Coronary artery (tissue), 2 donors: ENCODE measurements around the gene PHYKPL.
A peak's percentile ranks its signal among the peaks of the same experiment; 100 is the strongest.

Source experiments
- DNase-seq: peaks from one replicate; pipeline ENCODE4 v3.0.0-alpha.2; 2017; ENCODE audit warnings: low spot score
- H3K27ac ChIP-seq, 2 donors: fragments of 200-600 bp; sonication (generic); one replicate each; pipeline ENCODE4 v1.5.1; 2016 to 2019
- H3K4me3 ChIP-seq: fragments of 200-600 bp; sonication (generic); 2 replicates; pipeline ENCODE4 v1.5.1; 2016; ENCODE audit warnings: mild to moderate bottlenecking, moderate library complexity
- TF ChIP-seq, protein P1 (sequence below): fragments of 200-600 bp; sonication (generic); IDR thresholded peaks from one replicate; pipeline ENCODE4 v1.5.1; 2019; ENCODE audit warnings: antibody characterized with exemption

PHYKPL gene

DNA sequence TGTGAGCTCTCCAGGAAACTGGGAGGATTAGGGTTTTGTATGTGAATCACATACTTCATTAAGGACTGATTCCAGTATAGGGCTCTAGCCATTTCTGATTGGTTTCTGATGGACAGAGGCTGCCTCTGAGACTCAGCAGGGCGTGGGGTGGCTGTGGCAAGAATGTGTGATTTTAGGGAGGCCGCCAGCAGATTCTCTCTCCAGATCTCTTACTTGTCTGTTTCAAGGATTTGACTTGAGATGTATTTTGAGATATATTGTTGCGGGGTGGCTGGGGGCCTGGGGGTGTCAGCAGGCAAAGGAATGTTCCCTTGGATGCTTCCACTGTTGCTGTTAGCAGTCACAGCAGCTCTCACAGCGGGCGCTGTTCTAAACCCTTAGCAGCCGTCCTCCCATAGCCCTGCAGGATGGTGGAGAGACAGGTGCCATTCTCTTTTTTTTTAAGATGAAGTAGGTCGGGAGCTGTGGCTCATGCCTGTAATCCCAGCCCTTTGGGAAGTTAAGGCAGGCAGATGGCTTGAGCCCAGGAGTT, 36.3 kb downstream of the PHYKPL start:
- H3K27ac ChIP-seq: no peak overlapping the region
- no peak overlapping the region for H3K4me3 ChIP-seq
- DNase-seq: peak; percentile 45
- TF ChIP-seq, protein P1, sequence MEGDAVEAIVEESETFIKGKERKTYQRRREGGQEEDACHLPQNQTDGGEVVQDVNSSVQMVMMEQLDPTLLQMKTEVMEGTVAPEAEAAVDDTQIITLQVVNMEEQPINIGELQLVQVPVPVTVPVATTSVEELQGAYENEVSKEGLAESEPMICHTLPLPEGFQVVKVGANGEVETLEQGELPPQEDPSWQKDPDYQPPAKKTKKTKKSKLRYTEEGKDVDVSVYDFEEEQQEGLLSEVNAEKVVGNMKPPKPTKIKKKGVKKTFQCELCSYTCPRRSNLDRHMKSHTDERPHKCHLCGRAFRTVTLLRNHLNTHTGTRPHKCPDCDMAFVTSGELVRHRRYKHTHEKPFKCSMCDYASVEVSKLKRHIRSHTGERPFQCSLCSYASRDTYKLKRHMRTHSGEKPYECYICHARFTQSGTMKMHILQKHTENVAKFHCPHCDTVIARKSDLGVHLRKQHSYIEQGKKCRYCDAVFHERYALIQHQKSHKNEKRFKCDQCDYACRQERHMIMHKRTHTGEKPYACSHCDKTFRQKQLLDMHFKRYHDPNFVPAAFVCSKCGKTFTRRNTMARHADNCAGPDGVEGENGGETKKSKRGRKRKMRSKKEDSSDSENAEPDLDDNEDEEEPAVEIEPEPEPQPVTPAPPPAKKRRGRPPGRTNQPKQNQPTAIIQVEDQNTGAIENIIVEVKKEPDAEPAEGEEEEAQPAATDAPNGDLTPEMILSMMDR: no peak

DNA sequence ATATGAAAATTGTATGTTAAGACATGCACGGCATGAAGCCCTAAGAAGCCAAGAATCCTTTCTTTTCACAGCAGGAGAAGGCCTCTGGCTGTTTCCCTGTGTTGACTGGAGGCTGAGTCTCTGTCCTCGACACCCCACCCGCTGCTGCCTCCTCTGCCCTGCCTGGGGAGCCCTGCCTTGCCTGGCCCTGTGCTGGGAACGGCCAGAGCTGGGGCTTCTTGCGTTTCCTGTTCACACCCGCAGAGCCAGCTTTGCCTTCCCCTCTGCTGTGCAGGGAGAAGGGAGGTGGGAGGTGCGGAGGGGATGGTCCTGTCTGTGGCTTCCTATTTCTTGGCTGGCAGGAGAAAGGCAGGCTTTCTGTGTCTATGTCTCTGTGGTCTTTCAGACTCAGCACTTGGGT, 38.6 kb downstream of the PHYKPL start:
- Histone ChIP-seq H3K4me3 (no peak overlapping the region), H3K27ac (no peak overlapping the region)
- DNase-seq: no peak
- TF ChIP-seq, protein P1: no peak

DNA sequence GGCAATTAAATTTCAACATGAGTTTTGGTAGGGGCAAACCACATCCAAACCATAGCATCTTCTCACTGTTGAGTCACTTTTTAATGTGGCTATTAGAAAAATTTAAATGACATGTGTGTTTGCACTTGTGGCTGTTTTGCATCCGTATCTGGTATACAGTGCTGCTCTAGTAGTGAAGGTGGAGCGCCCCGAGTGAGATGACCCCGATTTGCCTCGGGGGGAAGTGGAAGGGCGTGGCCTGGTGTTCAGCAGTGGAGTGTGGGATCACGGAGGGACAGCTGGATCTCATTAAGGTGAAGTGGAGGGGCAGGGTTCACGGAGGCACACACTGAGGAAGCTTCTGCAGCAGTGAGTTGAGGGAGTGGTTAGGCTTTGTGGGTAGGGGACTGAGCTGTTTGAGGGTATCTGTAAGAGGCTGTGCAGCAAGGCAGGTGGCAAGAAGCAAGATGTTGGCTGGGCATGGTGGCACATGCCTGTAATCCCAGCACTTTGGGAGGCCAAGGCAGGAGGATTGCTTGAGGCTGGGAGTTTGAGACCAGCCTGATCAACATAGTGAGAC, 39.3 kb downstream of the PHYKPL start:
- TF ChIP-seq, protein P1: no peak
- Histone ChIP-seq H3K4me3 (no peak overlapping the region), H3K27ac (no peak overlapping the region)
- no peak for DNase-seq

DNA sequence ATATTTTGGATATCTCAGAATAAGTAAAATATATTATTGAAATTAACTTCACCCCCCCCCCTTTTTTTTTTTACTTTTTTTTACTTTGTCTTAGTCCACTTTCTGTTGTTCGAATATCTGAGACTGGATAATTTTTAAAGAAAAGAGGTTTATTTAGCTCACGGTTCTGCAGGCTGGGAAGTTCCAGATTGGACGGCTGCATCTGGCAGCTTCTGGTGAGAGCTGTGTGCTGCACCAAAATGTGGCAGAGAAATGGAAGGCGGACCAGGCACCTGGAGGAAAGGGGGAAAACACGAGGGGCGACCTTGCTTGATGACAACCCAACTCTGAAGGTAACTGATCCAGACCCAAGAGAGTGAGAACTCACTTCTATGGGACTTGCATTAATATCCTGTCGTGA, 39.8 kb downstream of the PHYKPL start:
- Histone ChIP-seq H3K4me3 (no peak overlapping the region), H3K27ac (no peak overlapping the region)
- TF ChIP-seq, protein P1: no peak
- no peak for DNase-seq

DNA sequence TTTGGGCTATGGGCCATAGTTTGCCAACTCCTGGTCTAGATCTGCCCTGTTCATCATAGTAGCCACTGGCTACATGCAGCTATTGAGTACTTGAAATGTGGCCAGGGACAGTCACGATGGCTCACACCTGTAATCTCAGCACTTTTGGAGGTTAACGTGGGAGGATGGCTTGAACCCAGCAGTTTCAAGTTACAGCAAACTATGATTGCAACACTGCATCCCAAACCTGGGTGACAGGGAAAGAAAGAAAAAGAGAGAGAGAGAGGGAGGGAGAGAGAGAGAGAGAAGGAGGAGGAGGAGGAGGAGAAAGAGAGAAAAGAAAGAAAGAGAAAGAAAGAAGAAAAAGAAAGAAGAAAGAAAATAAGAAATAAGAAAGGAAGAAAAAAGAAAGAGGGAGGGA, 40.4 kb downstream of the PHYKPL start:
- H3K27ac ChIP-seq: no peak overlapping the region
- no peak for DNase-seq
- TF ChIP-seq, protein P1: no peak

DNA sequence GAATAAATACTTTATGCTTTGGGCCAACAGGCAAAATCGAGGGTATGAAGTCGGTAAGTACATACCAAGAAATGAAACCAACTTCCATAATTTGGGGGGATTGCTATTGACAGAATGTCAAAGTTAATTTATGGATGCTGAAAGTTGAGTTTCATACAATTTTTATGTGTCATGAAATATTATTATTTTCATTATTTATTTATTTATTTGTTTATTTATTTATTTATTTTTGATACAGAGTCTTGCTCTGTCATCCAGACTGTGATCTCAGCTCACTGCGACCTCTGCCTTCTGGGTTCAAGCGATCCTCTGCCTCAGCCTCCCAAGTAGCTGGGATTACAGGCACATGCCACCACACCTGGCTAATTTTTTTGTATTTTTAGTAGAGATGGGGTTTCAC, 40.9 kb downstream of the PHYKPL start:
- TF ChIP-seq, protein P1: no peak
- Histone ChIP-seq H3K4me3 (no peak overlapping the region), H3K27ac (no peak overlapping the region)
- no peak for DNase-seq

More for the DNA sequence above, 40.4 kb downstream of the PHYKPL start:
- no peak overlapping the region for H3K4me3 ChIP-seq

DNA sequence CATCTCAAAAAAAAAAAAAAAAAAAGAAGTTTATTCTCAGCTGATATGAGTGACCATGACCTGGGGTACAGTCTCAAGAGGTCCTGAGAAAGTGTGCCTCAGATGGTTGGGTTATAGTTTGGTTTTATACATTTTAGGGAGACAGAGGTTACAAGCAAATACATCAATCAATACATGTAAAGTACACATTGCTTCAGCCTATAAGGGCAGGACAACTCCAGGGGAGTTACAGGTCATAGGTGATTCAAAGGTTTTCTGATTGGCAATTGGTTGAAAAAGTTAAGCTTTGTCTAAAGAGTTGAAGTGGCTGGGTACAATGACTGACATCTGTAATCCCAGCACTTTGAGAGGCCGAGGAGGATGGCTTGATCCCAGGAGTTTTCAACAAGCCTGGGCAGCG, 43.2 kb downstream of the PHYKPL start:
- no peak for DNase-seq
- TF ChIP-seq, protein P1: no peak
- no peak overlapping the region for H3K4me3 ChIP-seq

More for the DNA sequence above, 43.2 kb downstream of the PHYKPL start:
- no peak overlapping the region for H3K27ac ChIP-seq
